Measurements from ENCODE around the gene PALLD. TPM values are rescaled to one million over a fixed set of nuclear protein-coding genes. Genes with fewer than 3 reads are reported as not detected.
"Not testable (repeated sequence)": the region's sequence is repeated elsewhere in the genome, so short reads cannot be mapped to it uniquely, and the experiment has no call there.

The PALLD gene
- total RNA-seq, 5 donors from 2014 or later (not counting 1 experiment from before 2014, with no cell fraction given): 0.56 to 1.9 (median 0.93) TPM

- H3K36me3 Mint-ChIP-seq: peaks cover 60% of the 10 kb centered on the region
- H3K9me3 ChIP-seq; ATAC-seq (replicated peaks in 1 of 4); H3K4me3 ChIP-seq (ENCODE audit: control insufficient read depth in 1 of 2, extremely low read depth in 1 of 2, low read length in 1 of 2); DNase-seq; H3K4me3 Mint-ChIP-seq; H3K27me3 Mint-ChIP-seq; H3K4me1 Mint-ChIP-seq; H3K4me1 ChIP-seq (ENCODE audit: control insufficient read depth in 1 of 2, extremely low read depth in 1 of 2, insufficient read depth in 2 of 2, low read length in 2 of 2); H3K9me3 Mint-ChIP-seq; H3K27me3 ChIP-seq (replicated peaks in 1 of 2; ENCODE audit: control insufficient read depth in 2 of 2, extremely low read depth in 1 of 2, insufficient read depth in 2 of 2, low read length in 1 of 2); H3K27ac ChIP-seq (ENCODE audit: low read length); CTCF ChIA-PET; H3K27ac Mint-ChIP-seq; POLR2A ChIA-PET: not testable (repeated sequence)
- peaks cover 0 to 40% of the 10 kb centered on the region in 2 donors for H3K36me3 ChIP-seq (ENCODE audit: control insufficient read depth in 2 of 2, extremely low read depth in 1 of 2, insufficient read depth in 1 of 2, low read length in 1 of 2)
- no CpG with 5 or more reads among the region's 2 CpGs for WGBS (ENCODE audit: insufficient coverage)
Measured at GRCh38 chr4:168458256-168458655, 38.6 kb upstream of the PALLD start.

DNA sequence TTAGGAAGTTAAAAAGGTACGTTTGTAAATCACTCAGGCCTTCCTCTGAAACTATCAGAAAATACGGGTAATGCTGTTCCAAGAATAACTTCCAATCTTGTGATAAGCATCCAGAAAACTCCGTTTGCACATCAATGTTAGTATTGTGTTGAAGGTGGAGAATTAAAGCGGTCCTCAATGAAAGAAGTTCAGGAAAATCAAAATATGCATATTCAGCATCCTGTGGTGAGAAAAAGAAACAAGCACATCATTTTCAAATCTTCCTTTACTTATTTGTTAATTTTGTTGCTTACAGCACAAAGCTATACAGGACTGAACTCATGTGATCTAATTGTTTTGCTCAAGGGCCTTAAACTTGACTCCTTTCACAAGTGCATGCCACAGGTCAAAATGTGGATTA, 35.0 kb upstream of the PALLD start:
- no CpG with 5 or more reads among the region's 4 CpGs for WGBS (ENCODE audit: insufficient coverage)
- Histone ChIP-seq H3K4me1 (ENCODE audit: control insufficient read depth in 1 of 2, extremely low read depth in 1 of 2, insufficient read depth in 2 of 2, low read length in 2 of 2) (no peaks in the 10 kb centered on the region), H3K4me3 (ENCODE audit: control insufficient read depth in 1 of 2, extremely low read depth in 1 of 2, low read length in 1 of 2) (no peak overlapping the region), H3K36me3 (ENCODE audit: control insufficient read depth in 2 of 2, extremely low read depth in 1 of 2, insufficient read depth in 1 of 2, low read length in 1 of 2) (peaks cover 0 to 20% of the 10 kb centered on the region in 2 donors), H3K9me3 (no peaks in the 10 kb centered on the region), H3K27me3 (replicated peaks in 1 of 2; ENCODE audit: control insufficient read depth in 2 of 2, extremely low read depth in 1 of 2, insufficient read depth in 2 of 2, low read length in 1 of 2) (no peaks in the 10 kb centered on the region), H3K27ac (ENCODE audit: low read length) (no peak overlapping the region)
- H3K27ac Mint-ChIP-seq: no peak overlapping the region
- H3K9me3 Mint-ChIP-seq: peaks cover 0 to 4% (median 0%) of the 10 kb centered on the region in 3 donors
- no peak for DNase-seq
- no peaks in the 10 kb centered on the region for H3K27me3 Mint-ChIP-seq
- no peak for ATAC-seq (replicated peaks in 1 of 4)
- no peak overlapping the region for H3K4me3 Mint-ChIP-seq
- POLR2A ChIA-PET: no interaction called here
- peaks cover 60% of the 10 kb centered on the region for H3K36me3 Mint-ChIP-seq
- peaks cover 0 to 11% (median 10%) of the 10 kb centered on the region in 3 donors for H3K4me1 Mint-ChIP-seq
- CTCF ChIA-PET: no interaction called here

- H3K27me3 ChIP-seq (replicated peaks in 1 of 2; ENCODE audit: control insufficient read depth in 2 of 2, extremely low read depth in 1 of 2, insufficient read depth in 2 of 2, low read length in 1 of 2): no peaks in the 10 kb centered on the region
- DNase-seq (no peak), ATAC-seq (replicated peaks in 1 of 4) (no peak)
- no peak overlapping the region for H3K4me3 Mint-ChIP-seq
- ChIA-PET CTCF (no interaction called here), POLR2A (interaction anchor here (0.6 kb wide), 2 partner anchors 13 to 173 kb away, joined by 3 to 4 read pairs; no protein-coding TSS in a partner anchor)
- no peaks in the 10 kb centered on the region for H3K9me3 ChIP-seq
- no peak overlapping the region for H3K27ac Mint-ChIP-seq
- no peaks in the 10 kb centered on the region for H3K9me3 Mint-ChIP-seq
- 100% methylated on average over 2 of the region's 2 CpGs for WGBS (ENCODE audit: insufficient coverage)
- H3K4me3 ChIP-seq (ENCODE audit: control insufficient read depth in 1 of 2, extremely low read depth in 1 of 2, low read length in 1 of 2): no peak overlapping the region
- H3K4me1 ChIP-seq (ENCODE audit: control insufficient read depth in 1 of 2, extremely low read depth in 1 of 2, insufficient read depth in 2 of 2, low read length in 2 of 2): peaks cover 3 to 6% of the 10 kb centered on the region in 2 experiments
- H3K4me1 Mint-ChIP-seq: peaks cover 42 to 48% (median 44%) of the 10 kb centered on the region in 3 donors
- no peaks in the 10 kb centered on the region for H3K27me3 Mint-ChIP-seq
- H3K36me3 Mint-ChIP-seq: peaks cover 60% of the 10 kb centered on the region
- H3K36me3 ChIP-seq (ENCODE audit: control insufficient read depth in 2 of 2, extremely low read depth in 1 of 2, insufficient read depth in 1 of 2, low read length in 1 of 2): peaks cover 0 to 33% of the 10 kb centered on the region in 2 donors
- H3K27ac ChIP-seq (ENCODE audit: low read length): no peak overlapping the region
Measured at GRCh38 chr4:168472920-168473319, 23.9 kb upstream of the PALLD start.

DNA sequence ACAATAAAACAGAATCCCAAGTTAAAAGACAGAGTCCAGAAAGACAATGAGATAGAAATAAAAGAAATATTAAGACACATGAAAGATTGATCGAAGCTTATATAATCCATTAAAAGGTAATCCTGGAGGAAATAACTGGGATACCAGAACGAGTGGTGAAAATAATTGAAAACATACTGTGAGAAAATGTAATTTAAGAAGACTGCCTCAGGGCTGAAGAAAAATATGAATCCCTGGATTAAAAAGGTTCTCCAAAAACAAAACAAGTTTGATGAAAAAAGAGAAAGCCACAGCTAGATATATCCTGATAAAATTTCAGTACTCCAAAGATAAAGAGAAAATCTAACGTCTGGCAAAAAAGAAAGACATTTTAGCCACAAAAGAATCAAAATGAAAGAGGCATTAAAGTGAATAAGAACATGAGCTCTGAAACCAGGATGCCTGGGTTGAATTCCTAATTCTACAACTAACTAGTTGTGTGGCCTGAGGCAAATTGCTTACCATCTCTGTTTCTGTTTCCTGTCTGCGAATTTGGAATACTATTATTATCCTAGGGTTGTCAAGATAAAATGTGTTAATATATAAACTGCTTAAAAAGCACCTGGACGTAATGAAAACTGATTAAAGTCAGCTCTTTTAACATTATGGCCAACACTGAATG, 22.1 kb upstream of the PALLD start:
- ChIA-PET CTCF (interaction anchor here in 1 of 2 donors (0.6 kb wide), 1 partner anchor 44 kb away, joined by 3 read pairs; no protein-coding TSS in a partner anchor), POLR2A (no interaction called here)
- WGBS (ENCODE audit: insufficient coverage): no CpG with 5 or more reads among the region's 5 CpGs
- Mint-ChIP-seq H3K4me1 (peaks cover 56 to 63% (median 60%) of the 10 kb centered on the region in 3 donors), H3K9me3 (no peaks in the 10 kb centered on the region), H3K36me3 (peaks cover 48% of the 10 kb centered on the region), H3K27me3 (no peaks in the 10 kb centered on the region), H3K4me3 (peak overlapping the region in 1 of 3 donors; percentile 13), H3K27ac (peak overlapping the region; percentile 44 to 76)
- Histone ChIP-seq H3K4me3 (ENCODE audit: control insufficient read depth in 1 of 2, extremely low read depth in 1 of 2, low read length in 1 of 2) (no peak overlapping the region), H3K27ac (ENCODE audit: low read length) (no peak overlapping the region), H3K27me3 (replicated peaks in 1 of 2; ENCODE audit: control insufficient read depth in 2 of 2, extremely low read depth in 1 of 2, insufficient read depth in 2 of 2, low read length in 1 of 2) (no peaks in the 10 kb centered on the region), H3K4me1 (ENCODE audit: control insufficient read depth in 1 of 2, extremely low read depth in 1 of 2, insufficient read depth in 2 of 2, low read length in 2 of 2) (peaks cover 11 to 20% of the 10 kb centered on the region in 2 experiments), H3K9me3 (no peaks in the 10 kb centered on the region), H3K36me3 (ENCODE audit: control insufficient read depth in 2 of 2, extremely low read depth in 1 of 2, insufficient read depth in 1 of 2, low read length in 1 of 2) (peaks cover 0 to 31% of the 10 kb centered on the region in 2 donors)
- no peak for DNase-seq
- ATAC-seq (replicated peaks in 1 of 4): no peak

DNA sequence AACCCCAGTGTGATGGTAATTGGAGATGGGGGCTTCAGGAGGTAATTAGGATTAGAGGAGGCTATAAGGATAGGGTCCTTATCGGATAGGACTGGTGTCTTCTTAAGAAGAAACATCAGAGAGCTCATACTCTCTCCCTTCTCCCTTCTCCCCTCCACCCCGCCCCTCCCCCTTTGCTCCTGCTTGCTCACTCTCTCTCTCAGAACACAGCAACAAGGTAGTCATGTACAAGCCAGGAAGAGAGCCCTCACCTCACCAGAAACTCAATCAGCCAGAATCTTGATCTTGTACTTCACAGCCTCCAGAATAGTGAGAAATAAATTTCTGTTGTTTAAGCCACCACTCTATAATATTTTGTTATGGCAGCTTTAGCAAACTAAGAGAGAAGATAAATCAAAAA, 21.1 kb upstream of the PALLD start:
- no peak overlapping the region for H3K27ac ChIP-seq (ENCODE audit: low read length)
- no peaks in the 10 kb centered on the region for H3K9me3 Mint-ChIP-seq
- WGBS (ENCODE audit: insufficient coverage): no CpG with 5 or more reads among the region's 2 CpGs
- ChIA-PET POLR2A (no interaction called here), CTCF (interaction anchor here in 1 of 2 donors (0.6 kb wide), 1 partner anchor 56 kb away, joined by 3 read pairs; no protein-coding TSS in a partner anchor)
- no peaks in the 10 kb centered on the region for H3K9me3 ChIP-seq
- peaks cover 61 to 68% (median 68%) of the 10 kb centered on the region in 3 donors for H3K4me1 Mint-ChIP-seq
- no peak overlapping the region for H3K4me3 ChIP-seq (ENCODE audit: control insufficient read depth in 1 of 2, extremely low read depth in 1 of 2, low read length in 1 of 2)
- H3K36me3 ChIP-seq (ENCODE audit: control insufficient read depth in 2 of 2, extremely low read depth in 1 of 2, insufficient read depth in 1 of 2, low read length in 1 of 2): peaks cover 0 to 21% of the 10 kb centered on the region in 2 donors
- peak overlapping the region in 1 of 3 donors; percentile 23 for H3K4me3 Mint-ChIP-seq
- no peak for ATAC-seq (replicated peaks in 1 of 4)
- no peak overlapping the region for H3K27ac Mint-ChIP-seq
- H3K27me3 ChIP-seq (replicated peaks in 1 of 2; ENCODE audit: control insufficient read depth in 2 of 2, extremely low read depth in 1 of 2, insufficient read depth in 2 of 2, low read length in 1 of 2): no peaks in the 10 kb centered on the region
- H3K36me3 Mint-ChIP-seq: peaks cover 41% of the 10 kb centered on the region
- no peaks in the 10 kb centered on the region for H3K27me3 Mint-ChIP-seq
- peak in 3 of 35 experiments; percentile 1 to 7 (median 3) for DNase-seq
- peaks cover 11 to 24% of the 10 kb centered on the region in 2 experiments for H3K4me1 ChIP-seq (ENCODE audit: control insufficient read depth in 1 of 2, extremely low read depth in 1 of 2, insufficient read depth in 2 of 2, low read length in 2 of 2)

GRCh38 chr4:168478868-168479267, 18.0 kb upstream of the PALLD start:
- peaks cover 83 to 90% (median 89%) of the 10 kb centered on the region in 3 donors for H3K4me1 Mint-ChIP-seq
- peak overlapping the region; percentile 95 to 100 (median 99) for H3K4me3 Mint-ChIP-seq
- Histone ChIP-seq H3K27ac (ENCODE audit: low read length) (no peak overlapping the region), H3K4me1 (ENCODE audit: control insufficient read depth in 1 of 2, extremely low read depth in 1 of 2, insufficient read depth in 2 of 2, low read length in 2 of 2) (peaks cover 11 to 36% of the 10 kb centered on the region in 2 experiments), H3K4me3 (ENCODE audit: control insufficient read depth in 1 of 2, extremely low read depth in 1 of 2, low read length in 1 of 2) (no peak overlapping the region), H3K36me3 (ENCODE audit: control insufficient read depth in 2 of 2, extremely low read depth in 1 of 2, insufficient read depth in 1 of 2, low read length in 1 of 2) (no peaks in the 10 kb centered on the region), H3K9me3 (no peaks in the 10 kb centered on the region), H3K27me3 (replicated peaks in 1 of 2; ENCODE audit: control insufficient read depth in 2 of 2, extremely low read depth in 1 of 2, insufficient read depth in 2 of 2, low read length in 1 of 2) (no peaks in the 10 kb centered on the region)
- no peaks in the 10 kb centered on the region for H3K27me3 Mint-ChIP-seq
- POLR2A ChIA-PET: no interaction called here
- peaks cover 18% of the 10 kb centered on the region for H3K36me3 Mint-ChIP-seq
- H3K27ac Mint-ChIP-seq: peak overlapping the region; percentile 19 to 85
- WGBS (ENCODE audit: insufficient coverage): no CpG with 5 or more reads among the region's 3 CpGs
- CTCF ChIA-PET: interaction anchor here (0.6 to 3.8 kb wide), 3 partner anchors 36 to 918 kb away, joined by 3 to 18 read pairs (median 3); no protein-coding TSS in a partner anchor
- DNase-seq (no peak), ATAC-seq (replicated peaks in 1 of 4) (no peak)
- no peaks in the 10 kb centered on the region for H3K9me3 Mint-ChIP-seq
